Smooth muscle cell (in vitro differentiated cells): ENCODE measurements around the gene CNOT4. TPM values are rescaled to one million over a fixed set of nuclear protein-coding genes. Genes with fewer than 3 reads are reported as not detected.

Source experiments
- DNase-seq: peaks from one replicate; lab custom pipeline; 2025; ENCODE audit not compliant: unreplicated experiment; lab: John Stamatoyannopoulos, UW
- H2AFZ ChIP-seq: fragments of 200-600 bp; sonication (generic); 2 replicates; pipeline ENCODE4 v1.6.0; 2016; ENCODE audit warnings: antibody characterized with exemption, low read depth, mild to moderate bottlenecking
- H3F3A ChIP-seq: fragments of 200-600 bp; sonication (generic); 2 replicates; pipeline ENCODE4 v1.6.0; 2017; ENCODE audit warnings: antibody characterized with exemption, low read depth
- H3K27ac ChIP-seq: fragments of 200-600 bp; sonication (generic); 2 replicates; pipeline ENCODE4 v1.5.1; 2016; ENCODE audit warnings: low read depth, mild to moderate bottlenecking
- H3K27me3 ChIP-seq: fragments of 200-600 bp; sonication (generic); 2 replicates; pipeline ENCODE4 v1.6.1; 2016; ENCODE audit warnings: low read depth, mild to moderate bottlenecking
- H3K36me3 ChIP-seq: fragments of 200-600 bp; sonication (generic); 2 replicates; pipeline ENCODE4 v1.5.1; 2016; ENCODE audit warnings: low read depth
- H3K4me1 ChIP-seq: fragments of 200-600 bp; sonication (generic); 2 replicates; pipeline ENCODE4 v1.5.1; 2016; ENCODE audit warnings: low read depth
- H3K4me2 ChIP-seq: fragments of 200-600 bp; sonication (generic); 2 replicates; pipeline ENCODE4 v1.6.0; 2016; ENCODE audit warnings: mild to moderate bottlenecking
- H3K4me3 ChIP-seq: fragments of 200-600 bp; sonication (generic); 2 replicates; pipeline ENCODE4 v1.5.1; 2016; ENCODE audit warnings: mild to moderate bottlenecking
- H3K79me2 ChIP-seq: fragments of 200-600 bp; sonication (generic); 2 replicates; pipeline ENCODE4 v1.6.0; 2016; ENCODE audit warnings: low read depth, mild to moderate bottlenecking
- H3K9ac ChIP-seq: fragments of 200-600 bp; sonication (generic); 2 replicates; pipeline ENCODE4 v1.6.0; 2016; ENCODE audit warnings: low read depth
- H3K9me3 ChIP-seq: fragments of 200-600 bp; sonication (generic); replicated peaks from 2 replicates; pipeline ENCODE4 v1.5.1; 2016; ENCODE audit warnings: low read depth
- H4K20me1 ChIP-seq: fragments of 200-600 bp; sonication (generic); 2 replicates; pipeline ENCODE4 v1.6.0; 2016; ENCODE audit warnings: low read depth
- CTCF ChIP-seq: fragments of 200-600 bp; sonication (generic); IDR thresholded peaks from 2 replicates; pipeline ENCODE4 v1.5.1; 2017; ENCODE audit warnings: borderline replicate concordance, mild to moderate bottlenecking, antibody characterized with exemption; ENCODE audit not compliant: insufficient read depth, poor library complexity, severe bottlenecking
- WGBS: methylation state at CpG from one replicate; pipeline ENCODE4 v1.1.7; 2016; ENCODE audit warnings: low lambda C conversion rate; 5-methylcytosine and 5-hydroxymethylcytosine counted together
- polyA plus RNA-seq: library from polyadenylated mRNA; unstranded; fragments of >200 nt; fragmentation: Nextera tagmentation; extraction: Ambion mirVana; gene quantifications from 2 replicates; pipeline ENCODE4 v1.2.1, GENCODE V29; 2016
- total RNA-seq: library from RNA; depleted of rRNA; stranded (reverse); fragments of >200 nt; gene quantifications from 2 replicates; pipeline ENCODE4 v1.2.3, GENCODE V29; 2014

CNOT4 gene
- total and polyA plus RNA-seq, 2 experiments from 2014 or later = 15.8 to 22.9 TPM

DNA sequence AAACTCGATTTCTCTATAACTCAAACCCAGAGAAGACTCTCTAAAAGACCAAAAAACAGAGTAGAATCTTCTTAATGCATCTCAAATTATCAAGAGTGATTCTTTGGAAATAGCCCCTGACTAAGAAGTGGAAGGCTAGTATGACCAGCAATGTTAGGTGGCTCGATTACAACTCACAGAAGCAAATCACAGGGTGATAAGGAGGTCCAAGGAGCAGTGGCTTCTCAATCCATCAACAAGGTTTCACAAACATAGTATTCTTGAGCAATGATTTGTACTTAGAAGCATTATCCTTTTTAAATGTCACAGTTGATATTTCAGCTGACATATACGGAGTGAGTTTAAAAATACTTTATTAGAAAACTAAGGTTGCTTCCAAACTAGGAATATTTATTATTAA lies 127.7 kb downstream of the CNOT4 start:
- Histone ChIP-seq H3K9ac (no peak overlapping the region), H3F3A (no peaks in the 10 kb centered on the region), H4K20me1 (peaks cover 28% of the 10 kb centered on the region), H3K27me3 (no peaks in the 10 kb centered on the region), H3K79me2 (no peaks in the 10 kb centered on the region), H3K9me3 (no peaks in the 10 kb centered on the region), H3K4me2 (no peak overlapping the region), H3K4me1 (peaks cover 9% of the 10 kb centered on the region), H2AFZ (no peak overlapping the region), H3K36me3 (no peaks in the 10 kb centered on the region), H3K27ac (no peak overlapping the region), H3K4me3 (no peak overlapping the region)
- no peak for TF ChIP-seq CTCF
- 97% methylated on average over 3 of the region's 3 CpGs for WGBS
- no peak for DNase-seq

DNA sequence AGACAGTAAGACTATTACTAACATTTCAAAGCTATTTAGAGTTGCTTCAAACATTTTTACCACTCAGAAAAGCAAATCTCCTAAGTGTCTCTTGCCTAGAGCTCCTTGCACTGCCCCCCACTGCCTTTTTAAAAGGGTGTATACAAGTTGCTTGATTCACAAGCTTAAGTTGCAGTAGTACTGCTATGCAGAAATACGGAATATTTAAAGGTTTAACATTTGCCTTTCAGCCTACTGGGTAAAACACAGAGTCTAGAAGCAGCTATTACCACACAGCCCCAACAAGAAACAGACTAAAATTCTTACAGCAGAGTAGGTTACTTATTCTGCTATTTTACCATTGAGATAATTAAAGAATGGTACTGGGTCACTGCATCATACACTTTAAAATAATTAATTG lies 128.5 kb downstream of the CNOT4 start:
- H3K27ac ChIP-seq = no peak overlapping the region
- no peak for DNase-seq
- no peak overlapping the region for H3K4me3 ChIP-seq
- H3F3A ChIP-seq = no peaks in the 10 kb centered on the region
- H3K9me3 ChIP-seq = no peaks in the 10 kb centered on the region
- H3K4me1 ChIP-seq = peaks cover 9% of the 10 kb centered on the region
- no peaks in the 10 kb centered on the region for H3K27me3 ChIP-seq
- H4K20me1 ChIP-seq = peaks cover 31% of the 10 kb centered on the region
- no peaks in the 10 kb centered on the region for H3K36me3 ChIP-seq
- H3K9ac ChIP-seq = no peak overlapping the region
- no peak overlapping the region for H2AFZ ChIP-seq
- H3K4me2 ChIP-seq = no peak overlapping the region
- WGBS = 82% methylated on average over 1 of the region's 1 CpG
- TF ChIP-seq CTCF = no peak
- H3K79me2 ChIP-seq = no peaks in the 10 kb centered on the region

GRCh38 chr7:135380351-135380750 lies 129.6 kb downstream of the CNOT4 start:
- no peaks in the 10 kb centered on the region for H3F3A ChIP-seq
- H3K4me2 ChIP-seq = no peak overlapping the region
- no peaks in the 10 kb centered on the region for H3K9me3 ChIP-seq
- H3K9ac ChIP-seq = no peak overlapping the region
- no peaks in the 10 kb centered on the region for H3K36me3 ChIP-seq
- no peaks in the 10 kb centered on the region for H3K79me2 ChIP-seq
- TF ChIP-seq CTCF = no peak
- peaks cover 31% of the 10 kb centered on the region for H4K20me1 ChIP-seq
- no peak overlapping the region for H3K27ac ChIP-seq
- DNase-seq = no peak
- no peak overlapping the region for H3K4me3 ChIP-seq
- H3K4me1 ChIP-seq = peaks cover 9% of the 10 kb centered on the region
- no peaks in the 10 kb centered on the region for H3K27me3 ChIP-seq
- no peak overlapping the region for H2AFZ ChIP-seq

DNA sequence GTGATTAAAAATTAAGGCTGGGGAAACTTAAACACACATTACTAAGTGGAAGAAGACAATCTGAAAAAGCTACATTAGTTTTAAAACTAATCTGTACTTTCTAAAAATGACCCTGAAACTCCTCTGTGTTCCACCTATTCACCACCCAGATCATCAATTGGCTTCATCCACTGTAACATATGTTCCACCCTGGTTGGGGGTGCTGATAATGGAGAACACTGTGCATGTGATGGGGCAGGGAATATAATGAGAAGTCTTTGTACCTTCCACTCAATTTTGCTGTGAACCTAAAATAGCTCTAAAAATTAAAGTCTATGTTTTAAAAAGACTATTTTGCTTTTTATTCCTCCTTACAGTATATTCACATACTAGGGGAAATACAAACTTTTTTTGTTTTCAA lies 132.7 kb downstream of the CNOT4 start:
- H3K36me3 ChIP-seq = no peaks in the 10 kb centered on the region

More for the DNA sequence above, 132.7 kb downstream of the CNOT4 start:
- no peak for DNase-seq
- no peaks in the 10 kb centered on the region for H3K9me3 ChIP-seq
- TF ChIP-seq CTCF = no peak
- H4K20me1 ChIP-seq = peaks cover 23% of the 10 kb centered on the region
- no peak overlapping the region for H2AFZ ChIP-seq
- H3K4me2 ChIP-seq = no peak overlapping the region
- H3F3A ChIP-seq = no peaks in the 10 kb centered on the region
- H3K4me1 ChIP-seq = peaks cover 9% of the 10 kb centered on the region
- H3K27ac ChIP-seq = no peak overlapping the region
- no peak overlapping the region for H3K9ac ChIP-seq
- no peaks in the 10 kb centered on the region for H3K79me2 ChIP-seq
- H3K27me3 ChIP-seq = no peaks in the 10 kb centered on the region
- no peak overlapping the region for H3K4me3 ChIP-seq
